Lung microvascular endothelial cell (primary cell): Measurements from ENCODE around the gene TESPA1. TPM values are rescaled to one million over a fixed set of nuclear protein-coding genes. Genes with fewer than 3 reads are reported as not detected.

ENCODE experiments used
- DNase-seq, 2 donors: peaks; one replicate each; pipeline versions ENCODE4 v3.0.0 to v3.0.0-alpha.2; 2010; ENCODE audit warnings: low read depth in 2 of 2
- total RNA-seq: library from RNA; depleted of rRNA; stranded (reverse); fragments of >200 nt; gene quantifications from 2 replicates; pipeline ENCODE4 v1.2.1, GENCODE V29; 2014

Gene TESPA1
- total RNA-seq, 1 donor from 2014 or later, result not detected

GRCh38 chr12:54983536-54984101, 943 bp downstream of the TESPA1 start:
- no peak for DNase-seq

- DNase-seq, result no peak
Observed at GRCh38 chr12:54981796-54982195, 2.8 kb downstream of the TESPA1 start.

GRCh38 chr12:54980341-54980740, 4.2 kb downstream of the TESPA1 start:
- no peak for DNase-seq

GRCh38 chr12:54977857-54978256, 6.7 kb downstream of the TESPA1 start:
- no peak for DNase-seq

- DNase-seq, result no peak
Observed at GRCh38 chr12:54977155-54977554, 7.4 kb downstream of the TESPA1 start.

GRCh38 chr12:54975875-54976274, 8.7 kb downstream of the TESPA1 start:
- DNase-seq, result no peak

GRCh38 chr12:54975272-54975671, 9.3 kb downstream of the TESPA1 start:
- no peak for DNase-seq

- DNase-seq, result no peak
Observed at GRCh38 chr12:54974279-54974678, 10.3 kb downstream of the TESPA1 start.

GRCh38 chr12:54973556-54973955, 11.0 kb downstream of the TESPA1 start:
- DNase-seq, result no peak

GRCh38 chr12:54970741-54971140, 13.8 kb downstream of the TESPA1 start:
- no peak for DNase-seq

- DNase-seq, result no peak
Observed at GRCh38 chr12:54968181-54968730, 16.3 kb downstream of the TESPA1 start.

GRCh38 chr12:54967461-54967860, 17.1 kb downstream of the TESPA1 start:
- DNase-seq, result peak; percentile 21 to 41

- no peak for DNase-seq
Observed at GRCh38 chr12:54961190-54961589, 23.4 kb downstream of the TESPA1 start.

- DNase-seq, result no peak
Observed at GRCh38 chr12:54959291-54960018, 25.1 kb downstream of the TESPA1 start.

GRCh38 chr12:54958048-54958658, 26.4 kb downstream of the TESPA1 start:
- DNase-seq, result peak; percentile 79 to 80

- DNase-seq, result no peak
Observed at GRCh38 chr12:54956818-54957641, 27.5 kb downstream of the TESPA1 start.

GRCh38 chr12:54956322-54956721, 28.2 kb downstream of the TESPA1 start:
- no peak for DNase-seq

GRCh38 chr12:54954801-54955200, 29.8 kb downstream of the TESPA1 start:
- no peak for DNase-seq

- DNase-seq, result no peak
Observed at GRCh38 chr12:54954228-54954627, 30.3 kb downstream of the TESPA1 start.

GRCh38 chr12:54950071-54950727, 34.4 kb downstream of the TESPA1 start:
- DNase-seq, result no peak

GRCh38 chr12:54949073-54949711, 35.4 kb downstream of the TESPA1 start:
- no peak for DNase-seq
